ENCODE results near the gene TTLL11.

DNA sequence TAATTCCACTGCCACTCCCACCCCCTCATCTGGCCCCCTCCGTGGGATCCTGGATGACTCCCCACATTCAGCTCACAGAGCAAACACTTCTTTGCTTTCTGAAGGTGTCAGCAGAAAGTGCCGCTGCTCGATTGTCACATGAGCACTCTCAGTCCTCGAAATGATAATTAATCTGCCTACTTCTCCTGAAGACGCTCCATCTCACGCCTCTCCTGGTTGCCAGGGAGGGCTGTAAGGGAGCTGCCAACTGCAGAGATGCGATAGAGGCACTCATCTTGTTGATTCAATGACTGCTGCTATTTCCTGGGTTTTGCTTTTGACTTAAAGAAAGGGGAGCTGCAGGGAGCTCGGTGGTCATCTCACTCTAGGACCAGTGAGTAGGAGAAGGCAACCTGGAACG lies 235.2 kb downstream of the TTLL11 start:
- TF ChIP-seq, protein P1, sequence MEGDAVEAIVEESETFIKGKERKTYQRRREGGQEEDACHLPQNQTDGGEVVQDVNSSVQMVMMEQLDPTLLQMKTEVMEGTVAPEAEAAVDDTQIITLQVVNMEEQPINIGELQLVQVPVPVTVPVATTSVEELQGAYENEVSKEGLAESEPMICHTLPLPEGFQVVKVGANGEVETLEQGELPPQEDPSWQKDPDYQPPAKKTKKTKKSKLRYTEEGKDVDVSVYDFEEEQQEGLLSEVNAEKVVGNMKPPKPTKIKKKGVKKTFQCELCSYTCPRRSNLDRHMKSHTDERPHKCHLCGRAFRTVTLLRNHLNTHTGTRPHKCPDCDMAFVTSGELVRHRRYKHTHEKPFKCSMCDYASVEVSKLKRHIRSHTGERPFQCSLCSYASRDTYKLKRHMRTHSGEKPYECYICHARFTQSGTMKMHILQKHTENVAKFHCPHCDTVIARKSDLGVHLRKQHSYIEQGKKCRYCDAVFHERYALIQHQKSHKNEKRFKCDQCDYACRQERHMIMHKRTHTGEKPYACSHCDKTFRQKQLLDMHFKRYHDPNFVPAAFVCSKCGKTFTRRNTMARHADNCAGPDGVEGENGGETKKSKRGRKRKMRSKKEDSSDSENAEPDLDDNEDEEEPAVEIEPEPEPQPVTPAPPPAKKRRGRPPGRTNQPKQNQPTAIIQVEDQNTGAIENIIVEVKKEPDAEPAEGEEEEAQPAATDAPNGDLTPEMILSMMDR (IDR thresholded peaks at IDR 0.05; ENCODE audit: low read depth, low read length, poor library complexity, severe bottlenecking) = no peak
- no peak for TF ChIP-seq EZH2phosphoT487 (IDR thresholded peaks at IDR 0.05; ENCODE audit: borderline replicate concordance, low read length)

All from DOHH2 (cell line).